HCT116 (cell line): ENCODE results near the gene TBC1D1. TPM values are rescaled to one million over a fixed set of nuclear protein-coding genes. Genes with fewer than 3 reads are reported as not detected.

Experiments
- ATAC-seq: fragments of 200-7000 bp; cut with Tn5 transposase; 2 replicates; pipeline ENCODE4 v1.9.1; 2020; ENCODE audit warnings: mild to moderate bottlenecking, moderate library complexity
- BruUV-seq: library from RNA; stranded (reverse); fragments of 400-500 nt; replicated peaks from 2 replicates; lab custom pipeline; 2021; lab: Mats Ljungman, UMichigan
- CTCF ChIA-PET: fragments of 300-600 bp; sonication (Branson Sonifier 250); formaldehyde crosslinking; loops from one replicate; lab custom pipeline; 2021; ENCODE audit warnings: antibody characterized with exemption; lab: Charles Lee
- POLR2A ChIA-PET: fragments of 300-600, 350-600 bp; sonication (Branson Sonifier 250); formaldehyde crosslinking; loops from one replicate; lab custom pipeline; 2021; ENCODE audit warnings: antibody characterized with exemption; lab: Charles Lee
- RAD21 ChIA-PET, 2 experiments: fragments of 300-600 bp; sonication (Branson Sonifier 250); formaldehyde crosslinking; loops; one replicate each; lab custom pipeline; 2023; ENCODE audit warnings: low total read pairs in 2 of 2; ENCODE audit not compliant: uncharacterized antibody in 2 of 2, unreplicated experiment in 2 of 2, low non-redundant PET in 1 of 2; lab: Charles Lee
- DNase-seq: peaks from one replicate; pipeline ENCODE4 v3.0.0-alpha.2; 2010; ENCODE audit warnings: low read depth, low spot score
- H2AFZ ChIP-seq: fragments of 200-600 bp; shearing (Covaris generic), sonication (generic); 2 replicates; pipeline ENCODE4 v1.6.1; 2017; ENCODE audit warnings: low read depth, mixed run types, mixed read lengths, antibody characterized with exemption, low read length; ENCODE audit not compliant: poor library complexity, severe bottlenecking
- H3K27ac ChIP-seq: 2 replicates; pipeline ENCODE4 v1.5.1; 2012; ENCODE audit warnings: low read depth, low read length
- H3K27me3 ChIP-seq: fragments of 200-600 bp; sonication (generic); 2 replicates; pipeline ENCODE4 v1.6.1; 2016; ENCODE audit warnings: mixed run types, low read length, mixed read lengths; ENCODE audit not compliant: insufficient read depth
- H3K36me3 ChIP-seq, 2 experiments: fragments of 200-500 bp in 1 of 2; fragments of 200-600 bp in 1 of 2; sonication (Bioruptor generic) in 1 of 2; sonication (generic) in 1 of 2; 2 replicates each; pipeline versions ENCODE4 v1.5.1 to v1.6.1; 2014 to 2016; ENCODE audit warnings: low read length in 2 of 2, inconsistent platforms in 1 of 2, mixed read lengths in 1 of 2, mixed run types in 1 of 2; ENCODE audit not compliant: insufficient read depth in 2 of 2, control insufficient read depth in 1 of 2
- H3K4me1 ChIP-seq, 2 experiments: fragments of 200-600 bp in 1 of 2; sonication (generic) in 1 of 2; 2 replicates each; pipeline versions ENCODE4 v1.5.1 to v1.6.1; 2012 to 2017; ENCODE audit warnings: low read length in 2 of 2, inconsistent platforms in 1 of 2, mild to moderate bottlenecking in 1 of 2, mixed read lengths in 1 of 2, mixed run types in 1 of 2, moderate library complexity in 1 of 2; ENCODE audit not compliant: insufficient read depth in 2 of 2, control insufficient read depth in 1 of 2
- H3K4me2 ChIP-seq: fragments of 200-600 bp; sonication (generic); 2 replicates; pipeline ENCODE4 v1.6.1; 2017; ENCODE audit warnings: mixed run types, low read length, mixed read lengths
- H3K4me3 ChIP-seq, 2 experiments: fragments of 200-600 bp in 1 of 2; sonication (generic) in 1 of 2; replicated peaks in 1 of 2; 2 replicates each; pipeline ENCODE4 v1.5.1; 2011 to 2016; ENCODE audit warnings: low read length in 2 of 2, control low read depth in 1 of 2, low read depth in 1 of 2, mild to moderate bottlenecking in 1 of 2, mixed read lengths in 1 of 2, mixed run types in 1 of 2
- H3K79me2 ChIP-seq: fragments of 200-600 bp; sonication (generic); 2 replicates; pipeline ENCODE4 v1.6.1; 2017; ENCODE audit warnings: mild to moderate bottlenecking, mixed run types, low read length, moderate library complexity, mixed read lengths; ENCODE audit not compliant: insufficient read depth
- H3K9ac ChIP-seq: fragments of 200-600 bp; sonication (generic); 2 replicates; pipeline ENCODE4 v1.6.1; 2016; ENCODE audit warnings: low read length, mixed read lengths
- H3K9me2 ChIP-seq: fragments of 200-600 bp; sonication (generic), shearing (Covaris generic); 2 replicates; pipeline ENCODE4 v1.6.1; 2017; ENCODE audit warnings: mixed run types, mild to moderate bottlenecking, moderate library complexity; ENCODE audit not compliant: insufficient read depth
- H3K9me3 ChIP-seq, 2 experiments: fragments of 200-500 bp in 1 of 2; fragments of 200-600 bp in 1 of 2; sonication (Bioruptor generic) in 1 of 2; sonication (generic) in 1 of 2; 2 replicates each; pipeline ENCODE4 v1.6.1; 2014 to 2017; ENCODE audit warnings: low read length in 2 of 2, mixed read lengths in 2 of 2, inconsistent platforms in 1 of 2, low read depth in 1 of 2, mild to moderate bottlenecking in 1 of 2, mixed run types in 1 of 2, moderate library complexity in 1 of 2; ENCODE audit not compliant: control insufficient read depth in 1 of 2, insufficient read depth in 1 of 2
- H4K20me1 ChIP-seq: fragments of 200-600 bp; sonication (generic), shearing (Covaris generic); 2 replicates; pipeline ENCODE4 v1.6.1; 2017; ENCODE audit warnings: mixed run types, mild to moderate bottlenecking, moderate library complexity; ENCODE audit not compliant: insufficient read depth
- CBX3 ChIP-seq: IDR thresholded peaks from 2 replicates; pipeline ENCODE4 v1.6.1; 2012; ENCODE audit warnings: low read depth
- CEBPB ChIP-seq: IDR thresholded peaks from 2 replicates; pipeline ENCODE4 v1.6.1; 2012; ENCODE audit warnings: low read depth
- ELF1 ChIP-seq: IDR thresholded peaks from 2 replicates; pipeline ENCODE4 v1.6.1; 2012; ENCODE audit warnings: low read depth, borderline replicate concordance
- EZH2phosphoT487 ChIP-seq: fragments of 200-600 bp; IDR thresholded peaks from 2 replicates; pipeline ENCODE4 v1.6.1; 2018; ENCODE audit warnings: antibody characterized with exemption, borderline replicate concordance
- FOSL1 ChIP-seq: IDR thresholded peaks from 2 replicates; pipeline ENCODE4 v1.6.1; 2012; ENCODE audit warnings: low read depth
- JUND ChIP-seq: IDR thresholded peaks from 2 replicates; pipeline ENCODE4 v1.6.1; 2012
- POLR2AphosphoS5 ChIP-seq: IDR thresholded peaks from 2 replicates; pipeline ENCODE4 v1.6.1; 2011; ENCODE audit warnings: mild to moderate bottlenecking, low read depth, low read length, moderate library complexity
- intact Hi-C: fragments of 100-400 bp; cut with micrococcal nuclease; formaldehyde crosslinking; loops from 2 replicates; pipeline ENCODE4 v1.10.0; 2022
- total RNA-seq: library from RNA; stranded (reverse); gene quantifications from one replicate; pipeline ENCODE4 v1.2.1, GENCODE V29; 2021; ENCODE audit not compliant: unreplicated experiment
- TF ChIP-seq, protein P1 (sequence below): IDR thresholded peaks from 2 replicates; pipeline ENCODE4 v1.6.1; 2012; ENCODE audit warnings: low read depth
- TF ChIP-seq, protein P2 (sequence below): IDR thresholded peaks from 2 replicates; pipeline ENCODE4 v1.6.1; 2012

The TBC1D1 gene
- total RNA-seq, 1 experiment from 2014 or later: 82.7 TPM

- H3K9ac ChIP-seq: no peak overlapping the region
- no peak overlapping the region for H2AFZ ChIP-seq
- no peaks in the 10 kb centered on the region for H3K9me2 ChIP-seq
- H3K27ac ChIP-seq: no peak overlapping the region
- DNase-seq: no peak
- CTCF ChIA-PET: interaction anchor here (1.3 kb wide), 1 partner anchor 11 kb away, joined by 4 read pairs; no protein-coding TSS in a partner anchor
- RAD21 ChIA-PET: no interaction called here
- POLR2A ChIA-PET: no interaction called here
- peaks cover 0 to 3% of the 10 kb centered on the region in 2 experiments; a peak in 1 of 4 replicates for H3K4me1 ChIP-seq
- no peaks in the 10 kb centered on the region for H3K27me3 ChIP-seq
- TF ChIP-seq, protein P1, sequence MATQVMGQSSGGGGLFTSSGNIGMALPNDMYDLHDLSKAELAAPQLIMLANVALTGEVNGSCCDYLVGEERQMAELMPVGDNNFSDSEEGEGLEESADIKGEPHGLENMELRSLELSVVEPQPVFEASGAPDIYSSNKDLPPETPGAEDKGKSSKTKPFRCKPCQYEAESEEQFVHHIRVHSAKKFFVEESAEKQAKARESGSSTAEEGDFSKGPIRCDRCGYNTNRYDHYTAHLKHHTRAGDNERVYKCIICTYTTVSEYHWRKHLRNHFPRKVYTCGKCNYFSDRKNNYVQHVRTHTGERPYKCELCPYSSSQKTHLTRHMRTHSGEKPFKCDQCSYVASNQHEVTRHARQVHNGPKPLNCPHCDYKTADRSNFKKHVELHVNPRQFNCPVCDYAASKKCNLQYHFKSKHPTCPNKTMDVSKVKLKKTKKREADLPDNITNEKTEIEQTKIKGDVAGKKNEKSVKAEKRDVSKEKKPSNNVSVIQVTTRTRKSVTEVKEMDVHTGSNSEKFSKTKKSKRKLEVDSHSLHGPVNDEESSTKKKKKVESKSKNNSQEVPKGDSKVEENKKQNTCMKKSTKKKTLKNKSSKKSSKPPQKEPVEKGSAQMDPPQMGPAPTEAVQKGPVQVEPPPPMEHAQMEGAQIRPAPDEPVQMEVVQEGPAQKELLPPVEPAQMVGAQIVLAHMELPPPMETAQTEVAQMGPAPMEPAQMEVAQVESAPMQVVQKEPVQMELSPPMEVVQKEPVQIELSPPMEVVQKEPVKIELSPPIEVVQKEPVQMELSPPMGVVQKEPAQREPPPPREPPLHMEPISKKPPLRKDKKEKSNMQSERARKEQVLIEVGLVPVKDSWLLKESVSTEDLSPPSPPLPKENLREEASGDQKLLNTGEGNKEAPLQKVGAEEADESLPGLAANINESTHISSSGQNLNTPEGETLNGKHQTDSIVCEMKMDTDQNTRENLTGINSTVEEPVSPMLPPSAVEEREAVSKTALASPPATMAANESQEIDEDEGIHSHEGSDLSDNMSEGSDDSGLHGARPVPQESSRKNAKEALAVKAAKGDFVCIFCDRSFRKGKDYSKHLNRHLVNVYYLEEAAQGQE: no peak
- TF ChIP-seq EZH2phosphoT487 (no peak), ELF1 (no peak), FOSL1 (no peak), CEBPB (no peak), POLR2AphosphoS5 (no peak), CBX3 (no peak), JUND (no peak)
- TF ChIP-seq, protein P2, sequence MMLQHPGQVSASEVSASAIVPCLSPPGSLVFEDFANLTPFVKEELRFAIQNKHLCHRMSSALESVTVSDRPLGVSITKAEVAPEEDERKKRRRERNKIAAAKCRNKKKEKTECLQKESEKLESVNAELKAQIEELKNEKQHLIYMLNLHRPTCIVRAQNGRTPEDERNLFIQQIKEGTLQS: no peak
- H3K4me2 ChIP-seq: no peak overlapping the region
- no peak overlapping the region for H3K4me3 ChIP-seq
- no peaks in the 10 kb centered on the region for H3K9me3 ChIP-seq
- H3K36me3 ChIP-seq: no peaks in the 10 kb centered on the region
- ATAC-seq: no peak
- no TSS peak for BruUV-seq
- H4K20me1 ChIP-seq: no peaks in the 10 kb centered on the region
- intact Hi-C loops: no loop called here
- peaks cover 8% of the 10 kb centered on the region for H3K79me2 ChIP-seq
These were observed 113.2 kb downstream of the TBC1D1 start for GRCh38 chr4:38004062-38004461.
